ENCODE results near the gene IPO13.

IPO13 gene, protein sequence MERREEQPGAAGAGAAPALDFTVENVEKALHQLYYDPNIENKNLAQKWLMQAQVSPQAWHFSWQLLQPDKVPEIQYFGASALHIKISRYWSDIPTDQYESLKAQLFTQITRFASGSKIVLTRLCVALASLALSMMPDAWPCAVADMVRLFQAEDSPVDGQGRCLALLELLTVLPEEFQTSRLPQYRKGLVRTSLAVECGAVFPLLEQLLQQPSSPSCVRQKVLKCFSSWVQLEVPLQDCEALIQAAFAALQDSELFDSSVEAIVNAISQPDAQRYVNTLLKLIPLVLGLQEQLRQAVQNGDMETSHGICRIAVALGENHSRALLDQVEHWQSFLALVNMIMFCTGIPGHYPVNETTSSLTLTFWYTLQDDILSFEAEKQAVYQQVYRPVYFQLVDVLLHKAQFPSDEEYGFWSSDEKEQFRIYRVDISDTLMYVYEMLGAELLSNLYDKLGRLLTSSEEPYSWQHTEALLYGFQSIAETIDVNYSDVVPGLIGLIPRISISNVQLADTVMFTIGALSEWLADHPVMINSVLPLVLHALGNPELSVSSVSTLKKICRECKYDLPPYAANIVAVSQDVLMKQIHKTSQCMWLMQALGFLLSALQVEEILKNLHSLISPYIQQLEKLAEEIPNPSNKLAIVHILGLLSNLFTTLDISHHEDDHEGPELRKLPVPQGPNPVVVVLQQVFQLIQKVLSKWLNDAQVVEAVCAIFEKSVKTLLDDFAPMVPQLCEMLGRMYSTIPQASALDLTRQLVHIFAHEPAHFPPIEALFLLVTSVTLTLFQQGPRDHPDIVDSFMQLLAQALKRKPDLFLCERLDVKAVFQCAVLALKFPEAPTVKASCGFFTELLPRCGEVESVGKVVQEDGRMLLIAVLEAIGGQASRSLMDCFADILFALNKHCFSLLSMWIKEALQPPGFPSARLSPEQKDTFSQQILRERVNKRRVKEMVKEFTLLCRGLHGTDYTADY

DNA sequence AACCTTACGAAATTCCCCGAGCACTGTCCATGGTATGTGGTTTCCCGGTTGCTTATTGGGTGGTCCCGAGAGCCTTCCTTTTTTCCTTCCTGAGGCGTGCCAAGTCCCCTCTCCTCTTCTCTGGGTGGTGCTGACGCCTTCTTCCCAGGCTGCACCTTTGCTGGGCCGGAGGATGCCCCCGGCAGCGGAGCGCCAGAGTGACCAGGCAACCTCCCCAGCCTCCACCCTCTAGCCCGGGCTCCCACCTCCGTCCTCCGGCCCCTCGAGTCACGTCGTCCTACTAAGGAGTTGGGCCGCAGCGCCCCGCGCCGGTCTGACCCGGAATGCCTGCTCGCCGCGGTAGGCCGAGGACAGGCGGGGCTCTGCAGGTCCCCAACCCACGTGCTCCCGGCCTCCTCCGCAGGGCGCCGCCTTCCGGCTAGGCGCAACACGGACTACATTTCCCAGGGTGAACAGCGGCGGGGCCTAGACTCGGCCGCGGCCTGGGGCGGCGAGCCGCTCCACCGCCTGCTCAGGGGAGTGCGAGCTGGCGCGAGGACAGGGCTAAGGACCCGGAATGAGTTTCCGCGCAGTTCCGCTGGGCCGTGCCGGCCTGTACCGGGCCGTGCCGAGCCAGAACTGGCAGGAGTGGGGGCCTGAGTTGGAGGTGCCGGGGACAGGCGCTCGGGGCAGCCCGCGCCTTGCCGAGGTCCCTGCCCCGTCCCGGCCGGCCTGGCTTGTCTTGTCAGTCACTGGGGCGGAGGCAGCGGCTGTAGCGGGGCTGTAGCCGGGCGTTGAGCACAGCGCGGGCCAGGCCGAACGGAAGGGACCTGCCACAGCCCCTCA lies at the start of gene IPO13:
Gene IPO13 (plus strand): TSS at position 715 of the 825 bp plus-strand sequence. CDS start 651 bp downstream, outside the sequence.
- Histone ChIP-seq H3K4me3 (IDR thresholded peaks at IDR 0.05; ENCODE audit: insufficient read depth, low read depth, low read length) (peak within 1 kb of the TSS; percentile 75), H3K9ac (peak within 1 kb of the TSS; percentile 99), H3K79me2 (ENCODE audit: insufficient read depth, low read depth) (peaks cover 12% of the 10 kb centered on the region), H3K27me3 (ENCODE audit: insufficient read depth, low read depth) (no peaks in the 10 kb centered on the region), H3K36me3 (ENCODE audit: insufficient read depth) (no peaks in the 10 kb centered on the region), H2AFZ (ENCODE audit: low read depth) (peak within 1 kb of the TSS; percentile 85), H4K20me1 (ENCODE audit: insufficient read depth) (no peaks in the 10 kb centered on the region), H3K4me2 (peak within 1 kb of the TSS; percentile 98), H3K4me1 (ENCODE audit: low read depth, poor library complexity, severe bottlenecking) (peaks cover 22% of the 10 kb centered on the region), H3K27ac (peak within 1 kb of the TSS; percentile 96)
- TF ChIP-seq, protein P1, sequence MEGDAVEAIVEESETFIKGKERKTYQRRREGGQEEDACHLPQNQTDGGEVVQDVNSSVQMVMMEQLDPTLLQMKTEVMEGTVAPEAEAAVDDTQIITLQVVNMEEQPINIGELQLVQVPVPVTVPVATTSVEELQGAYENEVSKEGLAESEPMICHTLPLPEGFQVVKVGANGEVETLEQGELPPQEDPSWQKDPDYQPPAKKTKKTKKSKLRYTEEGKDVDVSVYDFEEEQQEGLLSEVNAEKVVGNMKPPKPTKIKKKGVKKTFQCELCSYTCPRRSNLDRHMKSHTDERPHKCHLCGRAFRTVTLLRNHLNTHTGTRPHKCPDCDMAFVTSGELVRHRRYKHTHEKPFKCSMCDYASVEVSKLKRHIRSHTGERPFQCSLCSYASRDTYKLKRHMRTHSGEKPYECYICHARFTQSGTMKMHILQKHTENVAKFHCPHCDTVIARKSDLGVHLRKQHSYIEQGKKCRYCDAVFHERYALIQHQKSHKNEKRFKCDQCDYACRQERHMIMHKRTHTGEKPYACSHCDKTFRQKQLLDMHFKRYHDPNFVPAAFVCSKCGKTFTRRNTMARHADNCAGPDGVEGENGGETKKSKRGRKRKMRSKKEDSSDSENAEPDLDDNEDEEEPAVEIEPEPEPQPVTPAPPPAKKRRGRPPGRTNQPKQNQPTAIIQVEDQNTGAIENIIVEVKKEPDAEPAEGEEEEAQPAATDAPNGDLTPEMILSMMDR (conservative IDR thresholded peaks at IDR 0.05; ENCODE audit: low read depth, low read length) = peak; percentile 74

DNA sequence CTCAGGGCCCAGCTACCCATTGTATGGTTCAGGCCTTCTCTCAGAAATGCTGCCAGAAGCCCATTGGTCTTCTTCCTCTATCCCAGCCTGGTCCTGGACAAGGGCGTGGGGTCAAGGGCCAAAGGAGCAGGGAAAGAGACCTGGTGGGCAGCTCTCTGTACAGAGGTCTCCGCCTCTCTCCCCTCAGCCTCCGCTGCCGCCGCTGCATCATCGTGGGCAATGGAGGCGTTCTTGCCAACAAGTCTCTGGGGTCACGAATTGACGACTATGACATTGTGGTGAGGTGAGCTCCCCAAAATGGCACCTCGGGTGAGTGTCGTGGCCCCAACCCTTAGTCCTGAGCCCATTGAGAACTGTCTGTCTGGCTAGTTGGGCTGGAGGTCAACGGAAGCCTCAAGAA lies 47.8 kb upstream of the IPO13 start:
- TF ChIP-seq, protein P1 (conservative IDR thresholded peaks at IDR 0.05; ENCODE audit: low read depth, low read length) = no peak
- no peaks in the 10 kb centered on the region for H4K20me1 ChIP-seq (ENCODE audit: insufficient read depth)
- H3K4me2 ChIP-seq = no peak overlapping the region
- H3K27ac ChIP-seq = no peak overlapping the region
- H2AFZ ChIP-seq (ENCODE audit: low read depth) = no peak overlapping the region
- no peaks in the 10 kb centered on the region for H3K79me2 ChIP-seq (ENCODE audit: insufficient read depth, low read depth)
- H3K9ac ChIP-seq = no peak overlapping the region
- no peaks in the 10 kb centered on the region for H3K27me3 ChIP-seq (ENCODE audit: insufficient read depth, low read depth)
- H3K36me3 ChIP-seq (ENCODE audit: insufficient read depth) = no peaks in the 10 kb centered on the region
- no peak overlapping the region for H3K4me3 ChIP-seq (IDR thresholded peaks at IDR 0.05; ENCODE audit: insufficient read depth, low read depth, low read length)
- H3K4me1 ChIP-seq (ENCODE audit: low read depth, poor library complexity, severe bottlenecking) = no peaks in the 10 kb centered on the region

DNA sequence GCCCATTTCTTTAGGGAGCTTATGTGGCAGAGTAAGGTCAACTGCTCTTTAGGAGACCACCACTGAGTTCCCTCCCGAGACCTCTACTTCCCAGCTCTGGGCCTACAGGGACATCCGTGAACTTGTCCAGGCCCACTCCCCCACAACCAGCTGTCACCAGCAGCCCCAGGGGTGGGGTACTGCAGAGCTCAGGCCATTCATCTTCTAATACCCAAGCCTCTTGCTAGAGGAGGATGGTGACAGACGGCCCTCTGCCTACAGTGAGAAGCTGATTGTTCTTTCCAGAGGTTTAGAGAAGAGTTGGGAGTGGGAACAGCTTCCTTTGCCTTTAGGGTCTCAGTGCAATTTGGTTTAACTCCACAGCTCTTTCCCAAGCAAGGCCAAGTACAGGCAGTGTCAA lies 46.4 kb upstream of the IPO13 start:
- TF ChIP-seq, protein P1 (conservative IDR thresholded peaks at IDR 0.05; ENCODE audit: low read depth, low read length) = no peak
- Histone ChIP-seq H4K20me1 (ENCODE audit: insufficient read depth) (no peaks in the 10 kb centered on the region), H3K4me1 (ENCODE audit: low read depth, poor library complexity, severe bottlenecking) (no peaks in the 10 kb centered on the region), H3K4me2 (no peak overlapping the region), H3K27ac (no peak overlapping the region), H3K79me2 (ENCODE audit: insufficient read depth, low read depth) (no peaks in the 10 kb centered on the region), H3K4me3 (IDR thresholded peaks at IDR 0.05; ENCODE audit: insufficient read depth, low read depth, low read length) (no peak overlapping the region), H2AFZ (ENCODE audit: low read depth) (no peak overlapping the region), H3K36me3 (ENCODE audit: insufficient read depth) (no peaks in the 10 kb centered on the region), H3K27me3 (ENCODE audit: insufficient read depth, low read depth) (no peaks in the 10 kb centered on the region), H3K9ac (no peak overlapping the region)

All from KMS-11 (cell line).